Left renal cortex interstitium (tissue), 4 donors: ENCODE measurements around the gene NAT14. TPM values are rescaled to one million over a fixed set of nuclear protein-coding genes. Genes with fewer than 3 reads are reported as not detected.
"Not testable (repeated sequence)": the region's sequence is repeated elsewhere in the genome, so short reads cannot be mapped to it uniquely, and the experiment has no call there.

Experiments used
- DNase-seq, 4 donors: peaks; one replicate each; pipeline ENCODE4 v3.0.0-alpha.2; 2013; ENCODE audit warnings: low read depth in 4 of 4, low spot score in 2 of 4, missing footprints in 1 of 4
- polyA plus RNA-seq, 4 donors: library from polyadenylated mRNA; unstranded; fragments of 120-200 nt; gene quantifications; one replicate each; pipeline ENCODE4 v1.2.1, GENCODE V29; 2013; ENCODE audit not compliant: insufficient read length in 4 of 4

Gene NAT14
- polyA plus RNA-seq, 4 donors, result 41.9 to 74.3 (median 57.1) TPM

DNA sequence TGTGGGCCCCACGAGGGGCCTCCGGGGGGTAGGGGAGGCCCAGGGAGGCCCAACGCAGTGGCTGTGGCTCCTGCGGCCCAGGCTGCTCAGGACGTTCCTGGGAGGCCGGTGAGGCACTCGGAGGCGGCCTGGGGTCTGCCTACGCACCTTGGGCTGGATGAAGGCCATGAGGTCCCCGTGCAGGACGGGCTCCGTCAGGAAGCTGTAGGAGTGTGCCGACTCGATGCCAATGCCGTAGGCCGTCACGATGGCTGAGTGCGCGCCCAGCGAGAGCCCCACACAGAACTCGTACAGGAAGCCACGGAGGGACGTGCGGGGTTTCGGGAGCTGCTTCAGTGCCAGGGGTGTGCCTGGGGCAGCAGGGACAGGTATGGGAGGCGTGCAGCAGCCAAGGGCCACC lies 46.0 kb downstream of the NAT14 start:
- DNase-seq, result no peak

DNA sequence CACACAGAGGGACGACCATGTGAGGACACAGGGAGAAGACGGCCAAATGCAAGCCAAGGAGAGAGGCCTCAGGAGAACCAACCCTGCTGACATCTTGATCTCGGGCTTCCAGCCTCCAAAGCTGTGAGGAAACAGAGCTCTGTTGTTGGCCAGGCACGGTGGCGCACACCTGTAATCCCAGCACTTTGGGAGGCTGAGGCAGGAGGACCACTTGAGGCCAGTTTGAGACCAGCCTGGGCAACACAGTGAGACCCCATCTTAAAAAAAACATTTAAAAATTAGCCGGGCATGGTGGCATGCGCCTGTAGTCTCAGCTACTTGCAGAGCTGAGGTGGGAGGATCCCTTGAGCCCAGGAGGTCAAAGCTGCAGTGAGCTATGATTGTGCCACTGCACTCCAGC lies 49.3 kb downstream of the NAT14 start:
- not testable (repeated sequence) for DNase-seq

DNA sequence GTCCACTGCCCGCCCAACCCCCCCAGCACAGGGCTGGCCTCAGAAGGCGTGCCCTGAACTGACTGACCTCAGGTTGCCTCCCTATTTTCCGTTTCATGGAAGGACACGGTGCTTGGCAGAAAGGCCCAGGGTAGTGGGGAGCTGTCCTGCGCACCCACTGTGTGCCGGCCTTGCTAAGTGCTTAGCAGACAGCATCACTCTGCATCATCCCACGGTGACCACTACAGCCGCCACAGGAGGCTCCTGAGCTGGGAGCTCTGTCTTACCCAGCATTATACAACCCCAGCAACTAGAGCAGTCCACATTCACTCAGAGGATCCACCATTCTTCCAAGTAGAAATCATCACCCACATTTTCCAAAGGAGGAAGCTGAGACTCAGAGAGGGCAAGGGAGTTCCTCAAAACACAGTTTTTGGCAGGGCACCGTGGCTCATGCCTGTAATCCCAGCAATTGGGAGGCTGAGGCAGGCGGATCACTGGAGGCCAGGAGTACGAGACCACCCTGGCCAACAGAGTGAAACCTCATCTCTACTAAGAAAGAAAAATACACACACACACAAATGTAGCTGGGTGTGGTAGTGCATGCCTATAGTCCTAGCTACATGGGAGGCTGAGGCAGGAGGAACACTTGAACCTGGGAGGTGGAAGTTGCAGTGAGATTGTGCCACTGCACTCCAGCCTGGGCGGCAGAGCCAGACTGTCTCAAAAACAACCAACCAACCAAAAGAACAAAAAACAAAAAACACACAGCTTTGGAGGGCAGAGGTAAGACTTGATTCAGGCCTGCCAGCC lies 50.4 kb downstream of the NAT14 start:
- DNase-seq, result no peak

DNA sequence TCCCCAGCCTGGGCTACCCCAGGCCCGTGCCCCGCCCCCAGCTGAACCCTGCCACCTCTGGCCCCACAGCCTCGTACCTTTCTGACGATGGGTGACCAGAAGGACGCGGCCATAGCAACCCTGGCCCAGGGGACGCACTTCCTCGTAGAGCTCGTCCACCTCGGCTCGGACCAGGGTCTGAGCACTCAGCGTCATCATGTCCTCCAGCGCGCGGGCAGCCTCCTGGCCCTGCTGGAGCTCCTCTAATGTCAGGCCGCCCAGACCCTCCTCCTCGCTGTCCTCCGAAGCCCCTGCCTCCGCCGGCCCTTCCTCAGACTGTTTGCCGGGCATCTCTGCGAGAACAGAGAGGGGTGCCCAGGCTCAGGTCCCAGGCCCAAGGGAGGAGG lies 51.0 kb downstream of the NAT14 start:
- no peak for DNase-seq

DNA sequence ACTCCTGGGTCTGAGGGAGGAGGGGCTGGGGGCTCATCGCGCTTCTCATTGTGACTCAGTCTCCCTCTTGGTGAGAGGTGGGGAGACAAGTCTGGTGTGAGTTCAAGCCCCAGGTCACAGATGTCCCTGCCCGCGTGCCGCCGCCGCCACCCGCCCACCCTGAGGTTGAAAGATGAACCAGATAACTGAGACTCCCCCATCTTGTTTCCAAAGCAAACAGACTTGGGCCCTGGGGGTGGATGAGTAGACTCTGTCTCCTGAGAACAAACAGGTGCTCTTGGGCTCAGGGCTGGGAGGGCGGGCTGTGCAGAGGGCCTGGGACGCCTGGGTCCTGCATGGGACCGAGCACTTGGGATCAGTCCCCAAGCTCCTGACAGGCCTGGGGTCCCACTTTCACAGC lies 51.4 kb downstream of the NAT14 start:
- no peak for DNase-seq

Other genes starting within 250 kb of the NAT14 start
- 10 to 100 TPM; 37.3 to 61.5 (median 51.1) TPM for gene PPP6R1, start 226.2 kb upstream of the NAT14 start, polyA plus RNA-seq
- gene HSPBP1, start 205.1 kb upstream of the NAT14 start, polyA plus RNA-seq, result 10 to 100 TPM; 26.0 to 51.5 (median 42.0) TPM
- gene BRSK1, start 201.2 kb upstream of the NAT14 start, polyA plus RNA-seq, result 10 to 100 TPM; 14.4 to 21.4 (median 15.9) TPM
- 1 to 10 TPM; 1.0 to 1.7 (median 1.3) TPM for gene TMEM150B, start 159.8 kb upstream of the NAT14 start, polyA plus RNA-seq
- 10 to 100 TPM; 13.5 to 36.8 (median 27.2) TPM for gene KMT5C, start 145.3 kb upstream of the NAT14 start, polyA plus RNA-seq
- gene COX6B2, start 130.5 kb upstream of the NAT14 start, polyA plus RNA-seq, result 1 to 10 TPM in 3 of 4 donors, under 1 TPM in 1; 0.76 to 1.8 (median 1.4) TPM
- gene GARIN5B, start 121.9 kb upstream of the NAT14 start, polyA plus RNA-seq, result under 1 TPM; 0.08 to 0.49 (median 0.21) TPM
- gene IL11, start 114.7 kb upstream of the NAT14 start, polyA plus RNA-seq, result 1 to 10 TPM; 1.0 to 2.6 (median 1.6) TPM
- gene TMEM190, start 108.4 kb upstream of the NAT14 start, polyA plus RNA-seq, result under 1 TPM in 2 of 4 donors, not detected in 2; 0.40 to 0.76 TPM
- gene TMEM238, start 100.9 kb upstream of the NAT14 start, polyA plus RNA-seq, result 1 to 10 TPM in 2 of 4 donors, under 1 TPM in 2; 0.18 to 2.4 (median 1.0) TPM
- gene RPL28, start 99.3 kb upstream of the NAT14 start, polyA plus RNA-seq, result 1,000 to 10,000 TPM in 3 of 4 donors, 100 to 1,000 TPM in 1; 826 to 1,568 (median 1,229) TPM
- 10 to 100 TPM; 38.3 to 71.0 (median 48.0) TPM for gene UBE2S, start 77.4 kb upstream of the NAT14 start, polyA plus RNA-seq
- gene SHISA7, start 41.9 kb upstream of the NAT14 start, polyA plus RNA-seq, result under 1 TPM; 0.16 to 0.38 (median 0.22) TPM
- 10 to 100 TPM; 33.8 to 59.3 (median 42.8) TPM for gene ISOC2, start 23.5 kb upstream of the NAT14 start, polyA plus RNA-seq
- not detected for gene C19orf85, start 20.4 kb upstream of the NAT14 start, polyA plus RNA-seq
- gene ZNF628, start 8.6 kb upstream of the NAT14 start, polyA plus RNA-seq, result 1 to 10 TPM; 2.3 to 6.8 (median 4.4) TPM
- gene SSC5D, start 3.2 kb downstream of the NAT14 start, polyA plus RNA-seq, result 1 to 10 TPM; 1.4 to 3.1 (median 2.1) TPM
- 1 to 10 TPM in 1 of 4 donors, under 1 TPM in 3; 0.51 to 1.5 (median 0.88) TPM for gene SBK2, start 51.9 kb downstream of the NAT14 start, polyA plus RNA-seq
- under 1 TPM; 0.10 to 0.22 (median 0.13) TPM for gene SBK3, start 60.4 kb downstream of the NAT14 start, polyA plus RNA-seq
- 10 to 100 TPM in 3 of 4 donors, 1 to 10 TPM in 1; 9.8 to 26.1 (median 17.7) TPM for gene ZNF579, start 95.7 kb downstream of the NAT14 start, polyA plus RNA-seq
- gene FIZ1, start 114.3 kb downstream of the NAT14 start, polyA plus RNA-seq, result 10 to 100 TPM; 15.7 to 28.9 (median 23.4) TPM
- 10 to 100 TPM in 2 of 4 donors, 1 to 10 TPM in 2; 5.3 to 14.8 (median 10.9) TPM for gene ZNF524, start 115.1 kb downstream of the NAT14 start, polyA plus RNA-seq
- 10 to 100 TPM in 2 of 4 donors, 1 to 10 TPM in 2; 5.8 to 15.1 (median 11.3) TPM for gene ZNF865, start 120.5 kb downstream of the NAT14 start, polyA plus RNA-seq
- 10 to 100 TPM in 3 of 4 donors, 1 to 10 TPM in 1; 9.1 to 15.0 (median 12.9) TPM for gene ZNF784, start 139.4 kb downstream of the NAT14 start, polyA plus RNA-seq
- gene ZNF580, start 155.8 kb downstream of the NAT14 start, polyA plus RNA-seq, result 10 to 100 TPM; 33.8 to 67.1 (median 51.7) TPM
- gene ZNF581, start 158.5 kb downstream of the NAT14 start, polyA plus RNA-seq, result 10 to 100 TPM; 23.8 to 33.5 (median 28.0) TPM
- 10 to 100 TPM; 18.3 to 29.6 (median 25.8) TPM for gene CCDC106, start 163.0 kb downstream of the NAT14 start, polyA plus RNA-seq
- 100 to 1,000 TPM; 150 to 257 (median 198) TPM for gene U2AF2, start 169.8 kb downstream of the NAT14 start, polyA plus RNA-seq
- gene EPN1, start 190.0 kb downstream of the NAT14 start, polyA plus RNA-seq, result 100 to 1,000 TPM in 3 of 4 donors, 10 to 100 TPM in 1; 92.1 to 157 (median 133) TPM